HEK293 (cell line): ENCODE measurements around the gene C16orf86.

ENCODE experiments used
- FEZF1 ChIP-seq: fragments of 450-650 bp; formaldehyde crosslinking; IDR thresholded peaks from 2 replicates; pipeline ENCODE4 v1.5.1; 2016; ENCODE audit warnings: missing biosample characterization, missing genetic modification characterization
- KLF7 ChIP-seq: fragments of 450-650 bp; formaldehyde crosslinking; IDR thresholded peaks from 2 replicates; pipeline ENCODE4 v1.5.1; 2016; ENCODE audit warnings: missing biosample characterization, missing genetic modification characterization, borderline replicate concordance
- PRDM10 ChIP-seq: fragments of 450-650 bp; formaldehyde crosslinking; IDR thresholded peaks from 2 replicates; pipeline ENCODE4 v1.5.1; 2016; ENCODE audit warnings: missing biosample characterization, missing genetic modification characterization
- PRDM6 ChIP-seq: fragments of 450-650 bp; formaldehyde crosslinking; IDR thresholded peaks from 2 replicates; pipeline ENCODE4 v1.5.1; 2017; ENCODE audit warnings: missing biosample characterization, missing genetic modification characterization
- WT1 ChIP-seq: fragments of 450-650 bp; formaldehyde crosslinking; IDR thresholded peaks from 2 replicates; pipeline ENCODE4 v1.5.1; 2016; ENCODE audit warnings: missing biosample characterization, missing genetic modification characterization
- ZBTB20 ChIP-seq: fragments of 450-650 bp; formaldehyde crosslinking; IDR thresholded peaks from 2 replicates; pipeline ENCODE4 v1.5.1; 2016; ENCODE audit warnings: missing biosample characterization, missing genetic modification characterization
- ZBTB6 ChIP-seq: fragments of 450-650 bp; formaldehyde crosslinking; IDR thresholded peaks from 2 replicates; pipeline ENCODE4 v1.5.1; 2017; ENCODE audit warnings: missing biosample characterization, missing genetic modification characterization
- ZFP41 ChIP-seq: fragments of 450-650 bp; formaldehyde crosslinking; IDR thresholded peaks from 2 replicates; pipeline ENCODE4 v1.5.1; 2016; ENCODE audit warnings: missing biosample characterization, missing genetic modification characterization, borderline replicate concordance
- ZNF121 ChIP-seq: fragments of 450-650 bp; formaldehyde crosslinking; IDR thresholded peaks from 2 replicates; pipeline ENCODE4 v1.5.1; 2016; ENCODE audit warnings: missing biosample characterization, missing genetic modification characterization
- ZNF175 ChIP-seq: fragments of 450-650 bp; formaldehyde crosslinking; IDR thresholded peaks from 2 replicates; pipeline ENCODE4 v1.5.1; 2016; ENCODE audit warnings: missing biosample characterization, missing genetic modification characterization
- ZNF19 ChIP-seq: fragments of 450-650 bp; formaldehyde crosslinking; IDR thresholded peaks from 2 replicates; pipeline ENCODE4; 2016; ENCODE audit warnings: missing biosample characterization, missing genetic modification characterization, low read depth
- ZNF266 ChIP-seq: fragments of 450-650 bp; formaldehyde crosslinking; IDR thresholded peaks from 2 replicates; pipeline ENCODE4 v1.5.1; 2016; ENCODE audit warnings: missing biosample characterization, missing genetic modification characterization, low read depth
- ZNF341 ChIP-seq: fragments of 450-650 bp; formaldehyde crosslinking; IDR thresholded peaks from 2 replicates; pipeline ENCODE4; 2016; ENCODE audit warnings: low read depth, missing biosample characterization, missing genetic modification characterization
- ZNF37A ChIP-seq: fragments of 450-650 bp; IDR thresholded peaks from 2 replicates; pipeline ENCODE4 v1.5.1; 2018; ENCODE audit warnings: missing biosample characterization, missing genetic modification characterization
- ZNF449 ChIP-seq: fragments of 450-650 bp; formaldehyde crosslinking; IDR thresholded peaks from 2 replicates; pipeline ENCODE4 v1.5.1; 2017; ENCODE audit warnings: missing biosample characterization, mild to moderate bottlenecking, missing genetic modification characterization, moderate library complexity
- ZNF544 ChIP-seq: fragments of 450-650 bp; formaldehyde crosslinking; IDR thresholded peaks from 2 replicates; pipeline ENCODE4 v1.5.0; 2017; ENCODE audit warnings: missing biosample characterization, missing genetic modification characterization
- ZNF623 ChIP-seq: fragments of 450-650 bp; formaldehyde crosslinking; IDR thresholded peaks from 2 replicates; pipeline ENCODE4 v1.5.1; 2016; ENCODE audit warnings: missing biosample characterization, missing genetic modification characterization
- ZNF658 ChIP-seq: fragments of 450-650 bp; formaldehyde crosslinking; IDR thresholded peaks from 2 replicates; pipeline ENCODE4; 2016; ENCODE audit warnings: missing biosample characterization, missing genetic modification characterization
- ZNF660 ChIP-seq: fragments of 450-650 bp; IDR thresholded peaks from 2 replicates; pipeline ENCODE4 v1.5.1; 2018; ENCODE audit warnings: missing biosample characterization, mild to moderate bottlenecking, missing genetic modification characterization
- ZNF664 ChIP-seq: fragments of 450-650 bp; formaldehyde crosslinking; IDR thresholded peaks from 2 replicates; pipeline ENCODE4 v1.5.1; 2016; ENCODE audit warnings: missing biosample characterization, missing genetic modification characterization
- ZNF677 ChIP-seq: fragments of 450-650 bp; IDR thresholded peaks from 2 replicates; pipeline ENCODE4 v1.5.0; 2018; ENCODE audit warnings: missing biosample characterization, mild to moderate bottlenecking, missing genetic modification characterization, moderate library complexity
- ZNF707 ChIP-seq: fragments of 450-650 bp; formaldehyde crosslinking; IDR thresholded peaks from 2 replicates; pipeline ENCODE4 v1.5.1; 2016; ENCODE audit warnings: missing biosample characterization, missing genetic modification characterization
- TF ChIP-seq, protein P1 (sequence below): fragments of 450-650 bp; formaldehyde crosslinking; IDR thresholded peaks from 2 replicates; pipeline ENCODE4 v1.5.1; 2017; ENCODE audit warnings: missing biosample characterization, missing genetic modification characterization
- TF ChIP-seq, protein P2 (sequence below): fragments of 450-650 bp; formaldehyde crosslinking; IDR thresholded peaks from 2 replicates; pipeline ENCODE4 v1.5.1; 2017; ENCODE audit warnings: missing biosample characterization, missing genetic modification characterization
- TF ChIP-seq, protein P3 (sequence below): fragments of 450-650 bp; formaldehyde crosslinking; IDR thresholded peaks from 2 replicates; pipeline ENCODE4 v1.5.1; 2016; ENCODE audit warnings: missing biosample characterization, missing genetic modification characterization

C16orf86 gene

GRCh38 chr16:67666559-67667452 lies at the start of gene C16orf86, which contains the start of gene ENKD1 (continued):
- TF ChIP-seq ZBTB6 (tag by site-specific recombination) = no peak
- peak; percentile 81 for TF ChIP-seq ZBTB20 (tag by site-specific recombination)
- no peak for TF ChIP-seq KLF7 (tag by site-specific recombination)
- TF ChIP-seq ZFP41 (tag by site-specific recombination) = no peak
- TF ChIP-seq, protein P1, sequence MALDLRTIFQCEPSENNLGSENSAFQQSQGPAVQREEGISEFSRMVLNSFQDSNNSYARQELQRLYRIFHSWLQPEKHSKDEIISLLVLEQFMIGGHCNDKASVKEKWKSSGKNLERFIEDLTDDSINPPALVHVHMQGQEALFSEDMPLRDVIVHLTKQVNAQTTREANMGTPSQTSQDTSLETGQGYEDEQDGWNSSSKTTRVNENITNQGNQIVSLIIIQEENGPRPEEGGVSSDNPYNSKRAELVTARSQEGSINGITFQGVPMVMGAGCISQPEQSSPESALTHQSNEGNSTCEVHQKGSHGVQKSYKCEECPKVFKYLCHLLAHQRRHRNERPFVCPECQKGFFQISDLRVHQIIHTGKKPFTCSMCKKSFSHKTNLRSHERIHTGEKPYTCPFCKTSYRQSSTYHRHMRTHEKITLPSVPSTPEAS (tag by site-specific recombination) = no peak
- TF ChIP-seq ZNF449 = no peak
- TF ChIP-seq ZNF19 = no peak
- no peak for TF ChIP-seq ZNF341 (tag by site-specific recombination)
- TF ChIP-seq, protein P2, sequence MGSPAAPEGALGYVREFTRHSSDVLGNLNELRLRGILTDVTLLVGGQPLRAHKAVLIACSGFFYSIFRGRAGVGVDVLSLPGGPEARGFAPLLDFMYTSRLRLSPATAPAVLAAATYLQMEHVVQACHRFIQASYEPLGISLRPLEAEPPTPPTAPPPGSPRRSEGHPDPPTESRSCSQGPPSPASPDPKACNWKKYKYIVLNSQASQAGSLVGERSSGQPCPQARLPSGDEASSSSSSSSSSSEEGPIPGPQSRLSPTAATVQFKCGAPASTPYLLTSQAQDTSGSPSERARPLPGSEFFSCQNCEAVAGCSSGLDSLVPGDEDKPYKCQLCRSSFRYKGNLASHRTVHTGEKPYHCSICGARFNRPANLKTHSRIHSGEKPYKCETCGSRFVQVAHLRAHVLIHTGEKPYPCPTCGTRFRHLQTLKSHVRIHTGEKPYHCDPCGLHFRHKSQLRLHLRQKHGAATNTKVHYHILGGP (tag by site-specific recombination) = no peak
- no peak for TF ChIP-seq WT1 (tag by site-specific recombination)
- no peak for TF ChIP-seq ZNF121 (tag by site-specific recombination)
- TF ChIP-seq ZNF677 (tag by site-specific recombination) = no peak
- TF ChIP-seq ZNF175 (tag by site-specific recombination) = no peak
- no peak for TF ChIP-seq PRDM10 (tag by site-specific recombination)
- no peak for TF ChIP-seq ZNF658 (tag by site-specific recombination)
- no peak for TF ChIP-seq FEZF1
- TF ChIP-seq PRDM6 (tag by site-specific recombination) = no peak
- TF ChIP-seq ZNF623 = no peak
- no peak for TF ChIP-seq ZNF544
- TF ChIP-seq, protein P3, sequence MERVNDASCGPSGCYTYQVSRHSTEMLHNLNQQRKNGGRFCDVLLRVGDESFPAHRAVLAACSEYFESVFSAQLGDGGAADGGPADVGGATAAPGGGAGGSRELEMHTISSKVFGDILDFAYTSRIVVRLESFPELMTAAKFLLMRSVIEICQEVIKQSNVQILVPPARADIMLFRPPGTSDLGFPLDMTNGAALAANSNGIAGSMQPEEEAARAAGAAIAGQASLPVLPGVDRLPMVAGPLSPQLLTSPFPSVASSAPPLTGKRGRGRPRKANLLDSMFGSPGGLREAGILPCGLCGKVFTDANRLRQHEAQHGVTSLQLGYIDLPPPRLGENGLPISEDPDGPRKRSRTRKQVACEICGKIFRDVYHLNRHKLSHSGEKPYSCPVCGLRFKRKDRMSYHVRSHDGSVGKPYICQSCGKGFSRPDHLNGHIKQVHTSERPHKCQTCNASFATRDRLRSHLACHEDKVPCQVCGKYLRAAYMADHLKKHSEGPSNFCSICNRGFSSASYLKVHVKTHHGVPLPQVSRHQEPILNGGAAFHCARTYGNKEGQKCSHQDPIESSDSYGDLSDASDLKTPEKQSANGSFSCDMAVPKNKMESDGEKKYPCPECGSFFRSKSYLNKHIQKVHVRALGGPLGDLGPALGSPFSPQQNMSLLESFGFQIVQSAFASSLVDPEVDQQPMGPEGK (tag by site-specific recombination) = peak; percentile 53
- TF ChIP-seq ZNF664 = no peak
- no peak for TF ChIP-seq ZNF37A (tag by site-specific recombination)
- TF ChIP-seq ZNF707 (tag by site-specific recombination) = no peak
- no peak for TF ChIP-seq ZNF266 (tag by site-specific recombination)
- TF ChIP-seq ZNF660 = no peak
